MM.1S (cell line): ENCODE results near the gene CDKL1.

ENCODE experiments used
- EZH2 ChIP-seq: fragments of 300-600 bp; sonication (generic); optimal IDR thresholded peaks from 2 replicates; pipeline ENCODE3; 2017; ENCODE audit warnings: low read depth, mild to moderate bottlenecking, antibody characterized with exemption, low read length, mixed read lengths
- EZH2phosphoT487 ChIP-seq: fragments of 300-600 bp; sonication (generic); IDR thresholded peaks from 2 replicates; pipeline ENCODE4 v1.6.1; 2018; ENCODE audit warnings: antibody characterized with exemption, low read length
- TF ChIP-seq, protein P1 (sequence below): fragments of 300-600 bp; sonication (generic); IDR thresholded peaks from 2 replicates; pipeline ENCODE4 v1.5.1; 2016; ENCODE audit warnings: antibody characterized with exemption, low read length, mixed read lengths

DNA sequence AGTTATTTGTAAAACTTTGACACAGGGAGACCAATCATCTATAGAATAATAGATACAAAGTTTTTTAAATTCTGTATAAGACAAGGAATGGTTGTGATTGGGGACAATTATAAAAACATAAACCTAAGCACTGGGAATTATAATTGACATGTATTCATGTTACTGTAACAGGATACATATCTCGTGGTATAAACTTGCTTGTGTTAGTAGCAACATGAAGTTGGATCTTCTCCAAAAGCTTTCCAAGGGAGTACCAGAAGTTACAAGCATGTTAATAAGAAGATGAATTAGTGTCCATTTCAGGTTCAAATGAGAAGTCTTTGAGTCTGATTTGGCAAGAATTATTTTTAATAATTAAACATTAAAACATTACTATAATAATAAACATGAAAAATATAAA is 42.2 kb downstream of the CDKL1 start:
- TF ChIP-seq EZH2: no peak
- TF ChIP-seq, protein P1, sequence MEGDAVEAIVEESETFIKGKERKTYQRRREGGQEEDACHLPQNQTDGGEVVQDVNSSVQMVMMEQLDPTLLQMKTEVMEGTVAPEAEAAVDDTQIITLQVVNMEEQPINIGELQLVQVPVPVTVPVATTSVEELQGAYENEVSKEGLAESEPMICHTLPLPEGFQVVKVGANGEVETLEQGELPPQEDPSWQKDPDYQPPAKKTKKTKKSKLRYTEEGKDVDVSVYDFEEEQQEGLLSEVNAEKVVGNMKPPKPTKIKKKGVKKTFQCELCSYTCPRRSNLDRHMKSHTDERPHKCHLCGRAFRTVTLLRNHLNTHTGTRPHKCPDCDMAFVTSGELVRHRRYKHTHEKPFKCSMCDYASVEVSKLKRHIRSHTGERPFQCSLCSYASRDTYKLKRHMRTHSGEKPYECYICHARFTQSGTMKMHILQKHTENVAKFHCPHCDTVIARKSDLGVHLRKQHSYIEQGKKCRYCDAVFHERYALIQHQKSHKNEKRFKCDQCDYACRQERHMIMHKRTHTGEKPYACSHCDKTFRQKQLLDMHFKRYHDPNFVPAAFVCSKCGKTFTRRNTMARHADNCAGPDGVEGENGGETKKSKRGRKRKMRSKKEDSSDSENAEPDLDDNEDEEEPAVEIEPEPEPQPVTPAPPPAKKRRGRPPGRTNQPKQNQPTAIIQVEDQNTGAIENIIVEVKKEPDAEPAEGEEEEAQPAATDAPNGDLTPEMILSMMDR: no peak
- TF ChIP-seq EZH2phosphoT487: no peak
